HG02759 (cell line): ENCODE data around the gene CDKAL1.
"Not testable (repeated sequence)": the region's sequence is repeated elsewhere in the genome, so short reads cannot be mapped to it uniquely, and the experiment has no call there.

Experiments used
- ATAC-seq: cut with Tn5 transposase; IDR thresholded peaks from one replicate; pipeline ENCODE4 v1.9.1; 2021; ENCODE audit warnings: mild to moderate bottlenecking, moderate library complexity; ENCODE audit not compliant: unreplicated experiment

CDKAL1 gene

GRCh38 chr6:21219856-21220255 lies 685.6 kb downstream of the CDKAL1 start:
- no peak for ATAC-seq

GRCh38 chr6:21220271-21220987 lies 686.2 kb downstream of the CDKAL1 start:
- no peak for ATAC-seq

GRCh38 chr6:21222656-21223055 lies 688.4 kb downstream of the CDKAL1 start:
- no peak for ATAC-seq

GRCh38 chr6:21225912-21226311 lies 691.7 kb downstream of the CDKAL1 start:
- ATAC-seq, result no peak

- no peak for ATAC-seq
Observed at GRCh38 chr6:21227486-21227885, 693.2 kb downstream of the CDKAL1 start.

- no peak for ATAC-seq
Observed at GRCh38 chr6:21228411-21228810, 694.2 kb downstream of the CDKAL1 start.

GRCh38 chr6:21228876-21229460 lies 694.7 kb downstream of the CDKAL1 start:
- no peak for ATAC-seq

- ATAC-seq, result no peak
Observed at GRCh38 chr6:21230536-21230935, 696.3 kb downstream of the CDKAL1 start.

GRCh38 chr6:21235162-21235561 lies 700.9 kb downstream of the CDKAL1 start:
- no peak for ATAC-seq

GRCh38 chr6:21238208-21238607 lies 704.0 kb downstream of the CDKAL1 start:
- ATAC-seq, result no peak

GRCh38 chr6:21240709-21241108 lies 706.5 kb downstream of the CDKAL1 start:
- ATAC-seq, result no peak

GRCh38 chr6:21241231-21242130 lies 707.2 kb downstream of the CDKAL1 start:
- ATAC-seq, result no peak

GRCh38 chr6:21244897-21245470 lies 710.7 kb downstream of the CDKAL1 start:
- no peak for ATAC-seq

- ATAC-seq, result no peak
Observed at GRCh38 chr6:21245488-21245887, 711.2 kb downstream of the CDKAL1 start.

- ATAC-seq, result no peak
Observed at GRCh38 chr6:21246075-21246474, 711.8 kb downstream of the CDKAL1 start.

- not testable (repeated sequence) for ATAC-seq
Observed at GRCh38 chr6:21254460-21254859, 720.2 kb downstream of the CDKAL1 start.

GRCh38 chr6:21256197-21256596 lies 721.9 kb downstream of the CDKAL1 start:
- no peak for ATAC-seq

- no peak for ATAC-seq
Observed at GRCh38 chr6:21257125-21257524, 722.9 kb downstream of the CDKAL1 start.

- ATAC-seq, result no peak
Observed at GRCh38 chr6:21258665-21259064, 724.4 kb downstream of the CDKAL1 start.

GRCh38 chr6:21259660-21260059 lies 725.4 kb downstream of the CDKAL1 start:
- ATAC-seq, result no peak

GRCh38 chr6:21262504-21262903 lies 728.2 kb downstream of the CDKAL1 start:
- ATAC-seq, result no peak
